GM12892 (cell line): Measurements from ENCODE around the gene OR51A4.

ENCODE experiments used
- POLR2A ChIP-seq: IDR thresholded peaks from 2 replicates; pipeline ENCODE4 v1.6.1; 2011; ENCODE audit warnings: low read depth, low read length, control low read depth
- POLR2AphosphoS5 ChIP-seq: IDR thresholded peaks from 2 replicates; pipeline ENCODE4 v1.6.1; 2011; ENCODE audit warnings: low read depth, low read length, control low read depth
- TAF1 ChIP-seq: IDR thresholded peaks from 2 replicates; pipeline ENCODE4 v1.6.1; 2011; ENCODE audit warnings: low read depth, mild to moderate bottlenecking, control low read depth, low read length, borderline replicate concordance

DNA sequence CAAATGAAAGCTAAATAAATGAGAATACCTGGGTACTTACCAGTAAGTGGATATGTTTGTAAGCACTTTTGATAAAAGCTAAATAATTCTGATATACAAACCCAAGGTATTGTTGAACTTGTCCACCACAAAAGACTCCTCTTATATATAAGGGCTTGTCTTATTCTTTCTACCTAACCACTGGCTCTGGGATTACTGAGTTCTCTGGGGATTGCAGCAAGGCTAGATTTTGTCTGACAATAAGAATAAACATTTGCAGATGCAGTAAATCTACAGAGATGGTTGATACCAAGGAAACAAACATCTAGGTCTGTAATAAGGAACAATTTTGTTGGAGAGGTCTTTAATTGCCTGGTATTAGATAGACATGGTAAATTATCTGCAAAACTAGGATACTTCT lies at the start of gene OR51A4:
- TF ChIP-seq TAF1 (no peak), POLR2AphosphoS5 (no peak), POLR2A (no peak)
